B cell (primary cell): ENCODE results near the gene ZFAND2A. TPM values are rescaled to one million over a fixed set of nuclear protein-coding genes. Genes with fewer than 3 reads are reported as not detected.

ENCODE experiments used
- ATAC-seq: fragments of 200-7000 bp; cut with Tn5 transposase; one replicate; pipeline ENCODE4 v1.10.0; 2021; ENCODE audit warnings: low read depth, mild to moderate bottlenecking, moderate number of reproducible peaks, moderate library complexity
- CTCF ChIA-PET: fragments of 350-600 bp; sonication (Branson Sonifier 250); formaldehyde crosslinking; loops from one replicate; lab custom pipeline; 2021; ENCODE audit warnings: antibody characterized with exemption, inconsistent platforms; lab: Charles Lee
- POLR2A ChIA-PET: fragments of 350-600 bp; sonication (Branson Sonifier 250); formaldehyde crosslinking; loops from one replicate; lab custom pipeline; 2021; ENCODE audit warnings: antibody characterized with exemption; lab: Charles Lee
- DNase-seq: peaks from one replicate; pipeline ENCODE4 v3.0.0; 2013
- H2AFZ ChIP-seq: 2 replicates; pipeline ENCODE4 v1.6.1; 2012; ENCODE audit warnings: mild to moderate bottlenecking, low read depth, low read length; ENCODE audit not compliant: insufficient read depth, poor library complexity, severe bottlenecking
- H3K27ac ChIP-seq, 2 donors: 1 replicate in 1 of 2; 2 replicates in 1 of 2; pipeline ENCODE4 v1.5.1; 2012 to 2013; ENCODE audit warnings: low read length in 2 of 2, mild to moderate bottlenecking in 2 of 2, moderate library complexity in 1 of 2
- H3K27me3 ChIP-seq, 4 experiments: fragments of 200-600 bp in 1 of 4; sonication (generic) in 1 of 4; replicated peaks in 1 of 4; 1 replicate in 2 of 4; 2 replicates in 2 of 4; pipeline versions ENCODE4 v1.6.1 to v1.7.0; 2013 to 2016; ENCODE audit warnings: low read length in 3 of 4, mild to moderate bottlenecking in 2 of 4, mixed read lengths in 1 of 4, moderate library complexity in 1 of 4; ENCODE audit not compliant: insufficient read depth in 4 of 4, control insufficient read depth in 3 of 4; ENCODE audit errors: control extremely low read depth in 1 of 4
- H3K36me3 ChIP-seq, 2 experiments: replicated peaks in 1 of 2; 1 replicate in 1 of 2; 2 replicates in 1 of 2; pipeline versions ENCODE4 v1.6.1 to v1.7.1; 2013; ENCODE audit warnings: low read length in 1 of 2; ENCODE audit not compliant: insufficient read depth in 2 of 2, control insufficient read depth in 1 of 2; ENCODE audit errors: control extremely low read depth in 1 of 2, extremely low read depth in 1 of 2
- H3K4me1 ChIP-seq, 2 donors: fragments of 200-600 bp in 1 of 2; sonication (generic) in 1 of 2; 1 replicate in 1 of 2; 2 replicates in 1 of 2; pipeline versions ENCODE4 v1.5.1 to v1.6.1; 2013 to 2017; ENCODE audit warnings: low read length in 2 of 2; ENCODE audit not compliant: control insufficient read depth in 2 of 2, insufficient read depth in 2 of 2
- H3K4me2 ChIP-seq: replicated peaks from 2 replicates; pipeline ENCODE3; 2012; ENCODE audit warnings: mild to moderate bottlenecking, low read depth, low read length; ENCODE audit not compliant: poor library complexity, severe bottlenecking
- H3K4me3 ChIP-seq, 5 experiments: fragments of 200-600 bp in 1 of 5; sonication (generic) in 1 of 5; 1 replicate in 3 of 5; 2 replicates in 2 of 5; pipeline versions ENCODE4 v1.5.1 to v1.7.0; 2011 to 2016; ENCODE audit warnings: low read length in 4 of 5, mild to moderate bottlenecking in 4 of 5, low read depth in 2 of 5, control low read depth in 1 of 5, moderate library complexity in 1 of 5; ENCODE audit not compliant: insufficient read depth in 1 of 5; ENCODE audit errors: control extremely low read depth in 1 of 5, extremely low read depth in 1 of 5
- H3K79me2 ChIP-seq: fragments of 200-600 bp; sonication (generic); one replicate; pipeline ENCODE4 v1.6.0; 2016; ENCODE audit warnings: low read length; ENCODE audit not compliant: control insufficient read depth, insufficient read depth
- H3K9ac ChIP-seq: fragments of 200-600 bp; sonication (generic); 2 replicates; pipeline ENCODE4 v1.6.1; 2017; ENCODE audit warnings: mild to moderate bottlenecking, low read length, moderate library complexity
- H3K9me3 ChIP-seq, 3 donors: one replicate each; pipeline versions ENCODE4 v1.6.1 to v1.7.1; 2013; ENCODE audit warnings: low read length in 2 of 3; ENCODE audit not compliant: control insufficient read depth in 2 of 3, insufficient read depth in 1 of 3; ENCODE audit errors: control extremely low read depth in 1 of 3
- H4K20me1 ChIP-seq: 2 replicates; pipeline ENCODE4 v1.6.0; 2012; ENCODE audit warnings: mild to moderate bottlenecking, low read length; ENCODE audit not compliant: insufficient read depth, control insufficient read depth, poor library complexity, severe bottlenecking
- H3K27ac Mint-ChIP-seq: one replicate; pipeline ENCODE4 v1.8.0; 2021; ENCODE audit warnings: mixed read lengths
- H3K27me3 Mint-ChIP-seq: one replicate; pipeline ENCODE4 v1.8.0; 2021; ENCODE audit warnings: mixed read lengths
- H3K4me1 Mint-ChIP-seq: one replicate; pipeline ENCODE4 v1.8.0; 2021; ENCODE audit warnings: mixed read lengths
- H3K4me3 Mint-ChIP-seq: one replicate; pipeline ENCODE4 v1.8.0; 2021; ENCODE audit warnings: mixed read lengths
- H3K9me3 Mint-ChIP-seq: one replicate; pipeline ENCODE4 v1.8.0; 2022; ENCODE audit warnings: mixed read lengths; ENCODE audit not compliant: insufficient read depth
- EZH2 ChIP-seq: IDR thresholded peaks from 2 replicates; pipeline ENCODE4 v1.6.1; 2012; ENCODE audit warnings: borderline replicate concordance, low read depth, mild to moderate bottlenecking, moderate library complexity, low read length; ENCODE audit not compliant: insufficient read depth, poor library complexity, severe bottlenecking
- WGBS: methylation state at CpG from one replicate; pipeline ENCODE4 v1.1.5; 2013; ENCODE audit warnings: missing lambda C conversion rate; ENCODE audit not compliant: insufficient coverage; 5-methylcytosine and 5-hydroxymethylcytosine counted together
- intact Hi-C: fragments of 100-400 bp; cut with micrococcal nuclease; formaldehyde crosslinking; loops from one replicate; pipeline ENCODE4 v1.10.0; 2022
- polyA plus RNA-seq: library from polyadenylated mRNA; depleted of rRNA; stranded (reverse); fragments of >200 nt; gene quantifications from 2 replicates; pipeline ENCODE4 v1.2.3, GENCODE V29; 2012
- total RNA-seq, 2 donors: library from RNA; stranded (reverse); fragments of 120-200 nt in 1 of 2; gene quantifications; 1 replicate in 1 of 2; 2 replicates in 1 of 2; pipeline versions ENCODE4 v1.2.3 to v1.2.4, GENCODE V29; 2013 to 2022
- TF ChIP-seq, protein P1 (sequence below): fragments of 200-600 bp; IDR thresholded peaks from one replicate; pipeline ENCODE4 v1.8.0; 2022; ENCODE audit warnings: antibody characterized with exemption, mild to moderate bottlenecking

Gene ZFAND2A
- total and polyA plus RNA-seq, 2 donors (not counting 1 experiment from before 2014, with no cell fraction given) = 26.7 to 113 TPM

DNA sequence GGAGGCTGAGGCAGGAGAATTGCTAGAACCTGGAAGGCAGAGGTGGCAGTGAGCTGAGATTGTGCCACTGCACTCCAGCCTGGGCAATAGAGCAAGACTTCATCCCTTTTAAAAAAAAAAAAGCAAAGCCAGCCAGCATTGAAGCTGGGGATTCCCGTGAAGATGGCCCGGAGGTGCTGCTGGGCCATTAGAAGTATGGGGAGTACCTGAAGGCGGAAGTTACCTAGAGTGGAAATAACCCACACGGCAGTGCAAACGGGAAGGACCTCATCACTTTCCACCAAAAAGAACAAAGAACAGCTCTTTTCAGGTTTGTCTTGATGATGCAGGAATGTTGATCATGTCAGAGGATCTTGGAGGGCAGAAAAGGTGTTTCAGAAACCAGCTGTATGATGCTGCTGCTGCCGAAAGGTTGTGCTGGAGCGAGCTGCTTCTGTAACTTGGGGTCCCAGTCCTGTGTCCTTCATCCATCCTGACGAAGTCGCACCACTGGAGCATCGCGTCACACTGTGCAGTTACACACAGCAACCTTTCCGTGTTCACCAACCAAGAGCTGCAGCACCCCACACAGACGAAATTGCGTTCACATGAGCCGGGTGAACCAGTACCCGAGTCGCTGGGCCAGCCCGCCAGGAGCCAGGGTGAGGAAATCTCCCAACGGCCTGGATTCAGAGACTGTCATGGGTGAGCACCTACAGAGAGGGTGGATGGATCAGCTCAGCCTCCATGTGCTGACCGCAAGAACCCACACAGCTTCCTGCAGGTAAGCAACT is 8.2 kb downstream of the ZFAND2A start:
- Histone ChIP-seq H3K79me2 (peaks cover 13% of the 10 kb centered on the region), H3K27me3 (no peaks in the 10 kb centered on the region), H3K36me3 (peaks cover 0 to 51% of the 10 kb centered on the region in 2 experiments), H3K4me1 (peaks cover 0 to 12% of the 10 kb centered on the region in 2 donors), H3K4me3 (no peak overlapping the region), H3K27ac (peak overlapping the region in 1 of 2 donors; percentile 47), H3K9ac (no peak overlapping the region), H4K20me1 (peaks cover 7% of the 10 kb centered on the region), H3K4me2 (no peak overlapping the region), H2AFZ (no peak overlapping the region), H3K9me3 (no peaks in the 10 kb centered on the region)
- intact Hi-C loops = no loop called here
- H3K4me3 Mint-ChIP-seq = no peak overlapping the region
- no peak for TF ChIP-seq EZH2
- TF ChIP-seq, protein P1, sequence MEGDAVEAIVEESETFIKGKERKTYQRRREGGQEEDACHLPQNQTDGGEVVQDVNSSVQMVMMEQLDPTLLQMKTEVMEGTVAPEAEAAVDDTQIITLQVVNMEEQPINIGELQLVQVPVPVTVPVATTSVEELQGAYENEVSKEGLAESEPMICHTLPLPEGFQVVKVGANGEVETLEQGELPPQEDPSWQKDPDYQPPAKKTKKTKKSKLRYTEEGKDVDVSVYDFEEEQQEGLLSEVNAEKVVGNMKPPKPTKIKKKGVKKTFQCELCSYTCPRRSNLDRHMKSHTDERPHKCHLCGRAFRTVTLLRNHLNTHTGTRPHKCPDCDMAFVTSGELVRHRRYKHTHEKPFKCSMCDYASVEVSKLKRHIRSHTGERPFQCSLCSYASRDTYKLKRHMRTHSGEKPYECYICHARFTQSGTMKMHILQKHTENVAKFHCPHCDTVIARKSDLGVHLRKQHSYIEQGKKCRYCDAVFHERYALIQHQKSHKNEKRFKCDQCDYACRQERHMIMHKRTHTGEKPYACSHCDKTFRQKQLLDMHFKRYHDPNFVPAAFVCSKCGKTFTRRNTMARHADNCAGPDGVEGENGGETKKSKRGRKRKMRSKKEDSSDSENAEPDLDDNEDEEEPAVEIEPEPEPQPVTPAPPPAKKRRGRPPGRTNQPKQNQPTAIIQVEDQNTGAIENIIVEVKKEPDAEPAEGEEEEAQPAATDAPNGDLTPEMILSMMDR = no peak
- ChIA-PET CTCF (interaction anchor here (0.9 to 2.6 kb wide), 8 partner anchors 9 to 159 kb away, joined by 3 to 11 read pairs (median 4); a partner anchor contains a TSS), POLR2A (interaction anchor here (0.7 to 1.3 kb wide), 2 partner anchors 8 to 14 kb away, joined by 3 to 4 read pairs; partner anchors contain the start of gene ZFAND2A)
- H3K27me3 Mint-ChIP-seq = no peaks in the 10 kb centered on the region
- no peaks in the 10 kb centered on the region for H3K9me3 Mint-ChIP-seq
- WGBS = 99% methylated on average over 15 of the region's 20 CpGs
- DNase-seq (peak; percentile 67), ATAC-seq (peak; percentile 91)
- peaks cover 6% of the 10 kb centered on the region for H3K4me1 Mint-ChIP-seq
- H3K27ac Mint-ChIP-seq = peak overlapping the region; percentile 85

DNA sequence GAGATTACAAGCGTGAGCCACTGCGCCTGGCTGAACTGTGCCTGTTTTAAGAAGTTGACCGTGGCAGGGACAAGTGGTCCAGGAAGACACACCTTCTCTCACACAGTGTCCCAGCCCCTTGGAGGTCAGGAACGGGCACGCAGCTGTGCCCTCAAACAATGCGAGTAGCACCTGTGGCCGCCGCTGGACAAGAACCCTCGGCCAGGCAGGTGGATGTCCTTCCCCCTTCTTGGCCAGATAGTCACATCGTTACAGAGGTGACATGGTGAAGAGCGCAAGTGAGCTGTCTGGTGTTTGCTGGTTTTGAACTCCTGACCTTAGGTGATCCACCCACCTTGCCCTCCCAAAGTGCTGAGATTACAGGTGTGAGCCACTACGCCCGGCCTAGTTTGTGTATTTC is 8.8 kb downstream of the ZFAND2A start:
- no peak overlapping the region for H3K9ac ChIP-seq
- CTCF ChIA-PET = interaction anchor here (0.9 to 2.6 kb wide), 8 partner anchors 9 to 159 kb away, joined by 3 to 11 read pairs (median 4); a partner anchor contains a TSS

More for the DNA sequence above, 8.8 kb downstream of the ZFAND2A start:
- Histone ChIP-seq H3K4me2 (no peak overlapping the region), H3K4me3 (no peak overlapping the region), H2AFZ (no peak overlapping the region), H3K79me2 (peaks cover 9% of the 10 kb centered on the region), H3K27ac (peak overlapping the region in 1 of 2 donors; percentile 51), H4K20me1 (peaks cover 7% of the 10 kb centered on the region), H3K9me3 (no peaks in the 10 kb centered on the region), H3K27me3 (no peaks in the 10 kb centered on the region), H3K36me3 (peaks cover 0 to 47% of the 10 kb centered on the region in 2 experiments), H3K4me1 (peaks cover 0 to 12% of the 10 kb centered on the region in 2 donors)
- POLR2A ChIA-PET = interaction anchor here (0.7 to 1.3 kb wide), 2 partner anchors 9 to 14 kb away, joined by 3 to 4 read pairs; partner anchors contain the start of gene ZFAND2A
- Mint-ChIP-seq H3K4me1 (peaks cover 6% of the 10 kb centered on the region), H3K27me3 (no peaks in the 10 kb centered on the region), H3K4me3 (no peak overlapping the region), H3K27ac (peak overlapping the region; percentile 67), H3K9me3 (no peaks in the 10 kb centered on the region)
- DNase-seq (no peak), ATAC-seq (no peak)
- intact Hi-C loops = no loop called here
- WGBS = 98% methylated on average over 9 of the region's 13 CpGs
- TF ChIP-seq, protein P1 = no peak
- TF ChIP-seq EZH2 = no peak
